IPS-15b (cell line): ENCODE measurements around the gene THOC5.
"Not testable (repeated sequence)": the region's sequence is repeated elsewhere in the genome, so short reads cannot be mapped to it uniquely, and the experiment has no call there.

ENCODE experiments used
- H3K27me3 ChIP-seq: one replicate; pipeline ENCODE4 v1.6.1; 2013; ENCODE audit warnings: low read length; ENCODE audit not compliant: control insufficient read depth, insufficient read depth
- H3K36me3 ChIP-seq: one replicate; pipeline ENCODE4 v1.6.1; 2013; ENCODE audit warnings: low read length; ENCODE audit not compliant: control insufficient read depth, insufficient read depth
- H3K4me1 ChIP-seq: one replicate; pipeline ENCODE4 v1.6.1; 2013; ENCODE audit warnings: mild to moderate bottlenecking, low read length; ENCODE audit not compliant: control insufficient read depth, insufficient read depth
- H3K4me3 ChIP-seq: one replicate; pipeline ENCODE4 v1.5.1; 2013; ENCODE audit warnings: low read depth, low read length
- H3K9ac ChIP-seq: one replicate; pipeline ENCODE4 v1.6.1; 2013; ENCODE audit warnings: low read depth, mild to moderate bottlenecking, low read length
- H3K9me3 ChIP-seq: one replicate; pipeline ENCODE4 v1.6.1; 2013; ENCODE audit warnings: mild to moderate bottlenecking, low read length; ENCODE audit not compliant: control insufficient read depth, insufficient read depth

The THOC5 gene

DNA sequence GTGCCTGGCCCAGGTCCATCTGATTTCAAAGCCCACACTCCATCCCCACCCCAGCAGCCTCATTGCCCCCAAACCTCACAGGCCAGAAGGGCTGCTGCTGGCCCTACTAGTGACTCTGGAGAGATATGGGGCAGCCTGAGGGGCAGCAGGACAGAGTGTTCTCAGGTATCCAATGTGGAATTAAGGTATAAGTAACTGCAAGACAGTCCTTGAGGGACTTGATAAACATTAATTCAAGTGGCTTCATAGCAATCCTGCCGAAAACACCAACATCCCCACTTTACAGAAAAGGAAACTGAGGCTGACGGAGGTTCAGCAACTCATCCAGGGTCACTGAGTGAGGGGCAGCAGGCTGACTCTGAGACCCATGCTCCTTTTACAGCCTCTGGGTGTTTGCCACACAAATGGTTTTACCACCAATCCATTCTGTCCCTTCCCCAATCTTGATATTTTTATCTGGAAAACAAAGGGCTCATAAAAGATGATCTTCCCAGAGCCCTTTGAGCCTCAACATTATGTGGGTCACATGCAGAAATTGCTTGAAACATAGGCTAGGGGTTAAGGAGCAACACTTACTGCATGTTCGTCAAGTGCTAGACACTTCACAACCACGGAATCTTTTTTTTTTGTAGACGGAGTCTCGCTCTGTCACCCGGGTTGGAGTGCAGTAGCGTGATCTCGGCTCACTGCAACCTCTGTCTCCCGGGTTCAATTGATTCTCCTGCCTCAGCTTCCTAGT, 25.1 kb upstream of the THOC5 start:
- Histone ChIP-seq H3K4me1 (peaks cover 6% of the 10 kb centered on the region), H3K27me3 (no peaks in the 10 kb centered on the region), H3K4me3 (no peak overlapping the region), H3K36me3 (no peaks in the 10 kb centered on the region), H3K9me3 (no peaks in the 10 kb centered on the region), H3K9ac (no peak overlapping the region)

DNA sequence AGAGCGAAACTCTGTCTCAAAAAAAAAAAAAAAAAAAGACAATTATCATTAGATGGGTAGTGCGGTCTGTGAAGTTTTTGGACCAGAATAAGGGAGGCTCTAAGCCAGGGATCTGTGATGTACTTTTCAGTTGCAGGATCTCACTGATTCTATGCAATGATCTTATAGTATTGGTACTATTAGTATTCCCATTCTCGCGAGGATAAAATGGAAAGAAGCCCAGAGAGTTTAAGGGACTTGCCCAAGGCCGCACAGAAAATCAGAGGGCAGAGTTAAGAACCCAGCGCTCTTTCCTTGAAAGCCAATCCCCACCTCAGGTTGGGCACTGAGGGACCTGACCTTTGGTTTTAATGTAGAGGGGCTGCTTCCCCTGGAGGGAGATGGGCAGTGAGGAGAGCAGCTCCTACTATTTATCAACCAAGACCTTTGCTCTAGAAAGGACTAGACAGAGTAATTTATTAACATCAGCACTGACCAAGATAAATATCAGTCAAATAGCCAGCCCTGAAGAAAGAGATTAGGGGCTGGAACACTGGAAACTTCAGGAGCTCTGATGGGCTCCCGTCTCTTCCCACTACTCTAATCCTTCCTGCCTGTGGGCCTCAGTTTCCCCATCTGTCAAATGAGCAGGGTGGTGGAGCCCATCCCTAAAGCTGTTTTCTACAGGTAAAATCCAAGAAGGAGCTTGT, 21.3 kb upstream of the THOC5 start:
- H3K4me1 ChIP-seq: peaks cover 3% of the 10 kb centered on the region
- H3K27me3 ChIP-seq: no peaks in the 10 kb centered on the region
- no peak overlapping the region for H3K9ac ChIP-seq
- H3K4me3 ChIP-seq: no peak overlapping the region
- H3K36me3 ChIP-seq: peaks cover 4% of the 10 kb centered on the region
- H3K9me3 ChIP-seq: no peaks in the 10 kb centered on the region

DNA sequence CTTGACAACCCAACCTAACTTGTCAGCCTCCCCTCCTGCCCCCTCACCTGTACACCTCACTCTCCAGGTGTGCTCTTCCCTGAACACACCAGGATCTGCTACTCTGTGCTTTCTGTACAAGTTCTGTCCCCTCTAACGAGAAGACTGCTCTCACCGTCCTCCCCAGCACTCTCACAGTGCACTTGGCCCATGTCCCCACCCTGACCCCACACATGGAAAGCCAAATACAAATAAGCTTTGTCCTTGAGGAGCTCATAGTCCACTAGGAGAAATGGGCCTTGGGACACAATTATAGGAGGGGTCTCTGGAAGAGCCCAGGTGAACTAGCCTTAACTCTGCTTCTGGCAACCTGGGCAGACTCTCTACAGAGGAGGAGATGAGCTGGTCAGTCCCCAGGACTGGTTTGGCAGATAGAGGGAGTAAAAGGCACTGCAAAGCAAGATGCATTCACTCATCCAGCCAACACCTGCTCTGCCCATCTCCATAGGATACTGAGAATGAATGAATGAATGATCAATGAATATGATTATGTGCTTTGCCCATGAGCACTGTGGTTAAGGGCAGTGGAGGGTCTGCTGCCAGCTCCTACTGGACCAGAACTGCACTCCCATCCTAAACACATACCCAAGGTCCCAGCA, 17.5 kb upstream of the THOC5 start:
- H3K4me1 ChIP-seq: no peaks in the 10 kb centered on the region
- H3K4me3 ChIP-seq: no peak overlapping the region
- peaks cover 21% of the 10 kb centered on the region for H3K36me3 ChIP-seq
- H3K9me3 ChIP-seq: no peaks in the 10 kb centered on the region
- no peaks in the 10 kb centered on the region for H3K27me3 ChIP-seq
- no peak overlapping the region for H3K9ac ChIP-seq

DNA sequence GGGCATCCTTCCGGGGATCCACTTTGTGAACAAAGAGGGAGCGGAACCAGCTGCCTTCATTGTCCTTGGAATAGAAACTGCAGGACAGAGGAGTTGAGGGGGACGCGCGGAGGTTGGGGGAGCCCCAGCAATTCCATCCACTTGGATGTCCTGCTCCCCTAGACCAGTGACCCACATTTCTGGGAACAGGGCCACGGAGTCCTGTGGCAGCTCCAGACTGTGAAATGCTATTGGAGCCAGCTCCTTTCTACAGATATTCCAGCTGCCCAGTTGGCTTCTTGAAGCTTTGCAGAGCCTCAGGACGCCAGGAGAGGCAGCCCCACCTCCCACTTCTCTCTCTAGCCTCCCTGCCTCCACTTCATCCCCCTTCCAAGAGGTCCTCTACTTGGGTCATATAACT, 16.9 kb upstream of the THOC5 start:
- Histone ChIP-seq H3K4me1 (no peaks in the 10 kb centered on the region), H3K4me3 (no peak overlapping the region)

DNA sequence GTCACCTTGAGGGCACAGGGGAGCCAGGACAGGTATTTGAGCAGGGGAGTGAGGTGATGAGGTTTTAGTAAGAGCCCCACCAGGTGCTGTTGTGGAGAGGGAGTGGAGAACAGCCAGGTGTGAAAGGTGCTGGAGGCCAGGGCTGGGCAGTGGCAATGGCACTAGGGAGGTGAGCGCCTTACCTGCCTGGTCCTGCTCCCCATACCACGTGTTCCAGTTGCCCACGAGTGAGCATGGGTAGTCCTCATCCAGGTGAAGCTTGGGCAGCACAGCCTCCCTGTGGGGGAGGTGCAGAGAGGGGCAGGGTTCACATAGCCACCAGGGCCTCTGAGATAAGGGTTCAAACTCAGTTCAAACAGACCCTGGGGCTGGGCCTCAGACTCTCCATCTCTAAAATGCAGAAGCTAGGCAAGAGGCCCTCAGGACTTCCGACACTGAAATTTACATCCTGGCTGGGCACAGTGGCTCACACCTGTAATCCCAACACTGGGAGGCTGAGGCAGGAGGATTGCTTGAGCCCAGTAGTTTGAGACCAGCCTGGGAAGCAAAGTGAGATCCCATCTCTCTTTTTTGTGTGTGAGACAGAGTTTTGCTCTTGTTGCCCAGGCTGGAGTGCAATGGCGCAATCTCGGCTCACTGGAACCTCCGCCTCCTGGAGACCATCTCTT, 15.6 kb upstream of the THOC5 start:
- Histone ChIP-seq H3K9me3 (no peaks in the 10 kb centered on the region), H3K4me3 (no peak overlapping the region), H3K4me1 (no peaks in the 10 kb centered on the region), H3K36me3 (peaks cover 23% of the 10 kb centered on the region), H3K27me3 (no peaks in the 10 kb centered on the region), H3K9ac (no peak overlapping the region)

More for the DNA sequence above, 16.9 kb upstream of the THOC5 start:
- Histone ChIP-seq H3K36me3 (peaks cover 21% of the 10 kb centered on the region), H3K9me3 (no peaks in the 10 kb centered on the region), H3K27me3 (no peaks in the 10 kb centered on the region), H3K9ac (no peak overlapping the region)

DNA sequence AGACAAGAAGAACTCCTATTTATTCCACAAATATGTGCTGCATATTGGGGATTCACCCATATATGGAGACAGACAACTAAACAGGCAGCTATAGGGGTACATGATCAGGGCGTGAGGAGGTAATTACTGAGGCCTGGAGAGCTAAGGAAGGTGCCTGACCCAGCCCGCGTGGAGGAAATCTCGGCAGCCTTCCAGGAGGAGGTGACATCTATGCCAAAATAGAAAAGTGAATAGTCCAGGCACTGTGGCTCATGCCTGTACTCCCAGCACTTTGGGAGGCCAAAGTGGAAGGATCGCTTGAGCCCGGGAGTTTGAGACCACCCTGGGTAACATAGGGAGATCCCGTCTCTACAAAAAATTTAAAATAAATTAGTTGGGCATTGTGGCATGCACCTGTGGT, 13.8 kb upstream of the THOC5 start:
- Histone ChIP-seq H3K4me3 (no peak overlapping the region), H3K9ac (no peak overlapping the region), H3K27me3 (no peaks in the 10 kb centered on the region), H3K9me3 (no peaks in the 10 kb centered on the region), H3K36me3 (peaks cover 23% of the 10 kb centered on the region), H3K4me1 (no peaks in the 10 kb centered on the region)

DNA sequence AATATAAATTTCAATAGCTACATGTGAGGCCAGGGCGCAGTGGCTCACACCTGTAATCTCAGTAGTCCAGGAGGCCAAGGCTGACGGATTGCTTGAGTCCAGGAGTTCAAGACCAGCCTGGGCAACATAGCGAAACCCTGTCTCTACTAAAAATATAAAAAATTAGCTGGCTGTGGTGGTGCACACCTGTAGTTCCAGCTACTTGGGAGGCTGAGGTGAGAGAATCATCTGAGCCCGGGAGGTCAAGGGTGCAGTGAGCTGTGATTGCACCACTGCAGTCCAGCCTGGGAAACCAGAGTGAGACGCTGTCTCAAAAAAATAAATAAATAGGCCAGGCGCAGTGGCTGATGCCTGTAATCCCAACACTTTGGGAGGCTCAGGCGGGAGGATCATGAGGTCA, 13.0 kb upstream of the THOC5 start:
- not testable (repeated sequence) for H3K27me3 ChIP-seq, H3K4me1 ChIP-seq, H3K4me3 ChIP-seq, H3K9me3 ChIP-seq, H3K9ac ChIP-seq
- peaks cover 30% of the 10 kb centered on the region for H3K36me3 ChIP-seq

DNA sequence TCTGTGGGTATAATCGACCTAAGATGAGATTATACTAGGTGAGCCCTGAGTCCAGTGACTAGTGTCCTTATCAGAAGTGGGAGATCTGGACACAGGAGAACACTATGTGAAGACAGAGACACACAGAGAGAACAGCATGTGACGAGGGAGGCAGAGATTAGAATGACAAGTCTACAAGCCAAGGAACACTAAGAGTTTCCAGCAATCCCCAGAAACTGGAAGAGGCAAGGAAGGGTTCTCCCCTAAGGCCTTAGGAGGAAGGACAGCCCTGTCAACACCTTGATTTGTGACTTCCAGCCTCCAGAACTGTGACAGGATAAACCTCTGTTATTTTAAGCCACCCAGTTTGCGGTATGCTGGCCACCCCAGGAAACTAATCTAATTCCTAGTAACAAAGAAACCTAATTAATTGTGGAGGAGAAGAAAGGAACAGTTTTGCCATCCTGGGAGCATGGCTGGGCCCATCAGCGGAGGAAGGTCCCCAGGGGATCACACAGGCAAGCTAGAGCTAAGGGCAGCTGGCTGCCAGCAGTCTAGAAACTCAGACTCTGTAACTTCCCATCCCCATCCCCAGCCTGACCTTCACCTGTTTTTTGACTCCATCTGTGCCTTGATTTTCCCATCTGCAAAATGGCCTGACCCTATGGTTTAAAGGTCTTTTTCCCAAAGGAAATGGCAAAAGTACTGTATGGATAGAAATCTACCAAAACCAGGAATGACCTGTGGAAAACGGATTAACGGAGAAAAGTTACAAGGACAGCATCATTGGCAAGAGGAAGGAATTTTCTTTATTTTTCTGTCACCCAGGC, 10.3 kb upstream of the THOC5 start:
- Histone ChIP-seq H3K4me3 (no peak overlapping the region), H3K9ac (no peak overlapping the region), H3K36me3 (peaks cover 42% of the 10 kb centered on the region), H3K4me1 (no peaks in the 10 kb centered on the region), H3K27me3 (no peaks in the 10 kb centered on the region), H3K9me3 (no peaks in the 10 kb centered on the region)

DNA sequence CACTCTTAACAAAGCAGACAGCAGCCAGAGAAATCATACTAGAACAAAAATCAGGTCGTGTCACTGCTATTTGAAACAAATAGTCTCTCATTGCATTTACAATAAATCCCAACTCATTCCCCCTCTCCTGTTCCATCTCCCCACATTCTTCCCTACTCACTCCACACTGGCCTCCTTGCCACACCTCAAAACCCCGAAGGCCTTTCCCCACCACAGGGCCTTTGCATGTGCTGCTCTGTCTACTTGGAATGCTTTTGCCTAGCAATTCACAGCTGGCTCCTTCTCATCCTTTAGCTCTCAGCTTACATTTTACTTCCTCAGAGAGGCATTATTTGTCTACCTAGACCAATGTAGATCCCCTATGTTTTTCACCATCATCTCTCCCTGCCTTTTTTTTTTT, 6.3 kb upstream of the THOC5 start:
- no peaks in the 10 kb centered on the region for H3K4me1 ChIP-seq
- no peak overlapping the region for H3K9ac ChIP-seq
- no peaks in the 10 kb centered on the region for H3K9me3 ChIP-seq
- H3K36me3 ChIP-seq: peaks cover 58% of the 10 kb centered on the region
- H3K4me3 ChIP-seq: no peak overlapping the region
- H3K27me3 ChIP-seq: no peaks in the 10 kb centered on the region

DNA sequence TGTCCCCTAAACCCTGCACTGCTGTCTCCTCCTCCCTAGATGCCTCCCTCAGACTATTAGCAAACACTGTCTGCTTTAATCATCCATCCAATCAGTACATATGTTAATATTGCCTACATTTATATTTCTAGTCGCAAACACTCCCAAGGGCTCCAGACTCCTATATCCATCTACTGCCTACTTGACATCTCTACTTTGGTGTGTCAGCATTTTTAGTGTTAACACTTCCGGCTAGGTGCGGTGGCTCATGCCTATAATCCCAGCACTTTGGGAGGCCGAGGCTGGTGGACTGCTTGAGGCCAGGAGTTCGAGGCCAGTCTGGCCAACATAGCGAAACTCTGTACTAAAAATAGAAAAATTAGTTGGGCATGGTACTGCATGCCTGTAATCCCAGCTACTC, 5.5 kb upstream of the THOC5 start:
- Histone ChIP-seq H3K9ac (no peak overlapping the region), H3K27me3 (no peaks in the 10 kb centered on the region), H3K36me3 (peaks cover 57% of the 10 kb centered on the region), H3K4me3 (no peak overlapping the region), H3K9me3 (no peaks in the 10 kb centered on the region), H3K4me1 (no peaks in the 10 kb centered on the region)

DNA sequence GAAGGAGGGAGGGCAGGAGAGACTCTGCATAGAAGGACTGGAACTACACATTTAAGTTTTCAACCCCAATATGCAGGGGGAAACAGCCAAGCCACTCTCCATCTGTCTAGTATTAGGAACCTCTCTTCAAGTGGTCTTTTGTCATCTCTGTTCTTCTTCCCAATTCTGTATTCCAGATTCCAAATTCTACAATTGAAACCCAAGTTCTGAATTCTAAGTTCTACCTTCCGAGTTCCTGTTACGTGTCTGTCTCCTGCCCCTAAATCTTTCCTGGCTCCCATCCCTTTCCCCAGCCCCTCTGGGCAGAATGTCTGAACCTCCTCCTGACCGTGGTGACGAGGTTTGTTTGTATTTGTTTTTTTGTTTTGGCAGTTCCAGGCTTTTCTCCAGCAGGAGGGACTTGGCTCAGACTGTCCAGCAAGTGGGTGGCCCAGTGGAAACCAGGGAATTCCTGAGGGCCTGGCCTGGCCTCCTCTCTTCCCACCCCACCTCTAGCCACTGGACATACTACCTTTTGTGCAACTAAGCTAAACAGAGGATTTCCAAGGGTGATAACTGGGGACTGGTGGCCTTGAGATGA, 1.6 kb upstream of the THOC5 start:
- H3K4me1 ChIP-seq: no peaks in the 10 kb centered on the region
- no peaks in the 10 kb centered on the region for H3K27me3 ChIP-seq
- H3K9me3 ChIP-seq: no peaks in the 10 kb centered on the region
- no peak overlapping the region for H3K4me3 ChIP-seq
- H3K9ac ChIP-seq: no peak overlapping the region
- H3K36me3 ChIP-seq: peaks cover 37% of the 10 kb centered on the region
